Measurements from ENCODE around the gene OSBPL8. TPM values are rescaled to one million over a fixed set of nuclear protein-coding genes. Genes with fewer than 3 reads are reported as not detected.

Gene OSBPL8
- total and polyA plus RNA-seq, 2 donors (not counting 1 experiment from before 2014, with no cell fraction given): 11.1 to 112 TPM

DNA sequence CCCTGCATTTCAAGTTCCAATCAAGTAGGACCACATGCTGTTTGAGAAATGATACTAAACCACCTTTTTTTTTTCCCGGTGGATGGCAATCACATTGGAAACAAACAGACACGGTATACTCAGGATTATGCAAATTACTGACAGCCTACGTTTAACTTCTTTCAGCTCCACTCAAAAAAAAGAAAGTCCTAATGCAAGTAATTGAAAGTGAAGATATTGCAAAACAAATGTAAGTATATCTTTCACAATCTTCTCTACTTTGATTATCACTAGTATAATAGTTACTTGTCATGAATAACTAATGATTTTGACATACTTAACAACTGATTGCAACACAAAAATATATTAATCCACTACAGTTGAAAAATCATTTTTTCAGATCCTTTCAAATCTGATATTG, 2.6 kb upstream of the OSBPL8 start:
- POLR2A ChIA-PET: no interaction called here
- H2AFZ ChIP-seq (ENCODE audit: insufficient read depth, low read depth, low read length, poor library complexity, severe bottlenecking): no peak overlapping the region

DNA sequence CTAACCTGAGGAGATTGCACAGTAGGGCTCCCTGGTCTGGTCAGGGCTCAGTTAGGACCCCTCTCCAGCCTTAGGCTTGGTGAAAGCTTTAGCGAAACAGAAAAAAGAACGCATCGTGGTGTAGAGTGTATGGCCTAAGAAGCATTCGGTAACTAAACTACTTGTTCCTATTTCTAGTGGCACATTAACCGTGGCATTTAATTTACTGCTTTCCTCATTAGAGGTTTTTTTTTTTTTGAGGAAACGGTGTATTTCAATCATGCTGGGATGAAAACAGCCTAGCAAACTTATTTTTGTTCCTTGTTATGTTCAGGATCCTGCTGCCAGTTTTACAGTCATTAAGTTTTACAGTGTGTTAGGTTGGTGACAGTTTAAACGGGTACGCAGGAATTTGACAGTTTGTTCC, 518 bp upstream of the OSBPL8 start:
- H3K9me3 ChIP-seq (ENCODE audit: control extremely low read depth in 1 of 3, control insufficient read depth in 2 of 3, insufficient read depth in 1 of 3, low read length in 2 of 3): no peaks in the 10 kb centered on the region
- ChIA-PET CTCF (interaction anchor here (1.9 to 7.5 kb wide), 2 partner anchors 25 to 212 kb away, joined by 11 to 39 read pairs; partner anchors contain the start of gene BBS10), POLR2A (interaction anchor here (0.9 to 1.7 kb wide), 2 partner anchors 48 to 212 kb away, joined by 3 to 5 read pairs; partner anchors contain the start of gene BBS10)
- H3K4me2 ChIP-seq (replicated peaks; ENCODE audit: low read depth, low read length, poor library complexity, severe bottlenecking): peak overlapping the region; percentile 95
- peaks cover 43% of the 10 kb centered on the region for H3K79me2 ChIP-seq (ENCODE audit: control insufficient read depth, insufficient read depth, low read length)
- no peaks in the 10 kb centered on the region for H3K27me3 ChIP-seq (replicated peaks in 1 of 4; ENCODE audit: control extremely low read depth in 1 of 4, control insufficient read depth in 3 of 4, insufficient read depth in 4 of 4, low read length in 3 of 4)
- peak overlapping the region; percentile 93 to 96 for H3K27ac ChIP-seq (ENCODE audit: low read length in 2 of 2)
- Mint-ChIP-seq H3K4me1 (peaks cover 38% of the 10 kb centered on the region), H3K4me3 (peak overlapping the region; percentile 98), H3K9me3 (ENCODE audit: insufficient read depth) (no peaks in the 10 kb centered on the region), H3K27ac (peak overlapping the region; percentile 98), H3K27me3 (no peaks in the 10 kb centered on the region)
- intact Hi-C loops (cut with micrococcal nuclease): no loop called here
- peak; percentile 25 for ATAC-seq (ENCODE audit: low read depth)
- peak overlapping the region; percentile 98 for H3K9ac ChIP-seq (ENCODE audit: low read length)
- H4K20me1 ChIP-seq (ENCODE audit: control insufficient read depth, insufficient read depth, low read length, poor library complexity, severe bottlenecking): no peaks in the 10 kb centered on the region
- H2AFZ ChIP-seq (ENCODE audit: insufficient read depth, low read depth, low read length, poor library complexity, severe bottlenecking): peak overlapping the region; percentile 99
- H3K4me3 ChIP-seq (ENCODE audit: control extremely low read depth in 1 of 5, extremely low read depth in 1 of 5, insufficient read depth in 1 of 5, low read depth in 2 of 5, low read length in 4 of 5): peak overlapping the region; percentile 76 to 99 (median 93)
- no CpG with 5 or more reads among the region's 8 CpGs for WGBS (ENCODE audit: insufficient coverage)
- peaks cover 29 to 41% of the 10 kb centered on the region in 2 donors for H3K4me1 ChIP-seq (ENCODE audit: control insufficient read depth in 2 of 2, insufficient read depth in 2 of 2, low read length in 2 of 2)
- TF ChIP-seq, protein P1, sequence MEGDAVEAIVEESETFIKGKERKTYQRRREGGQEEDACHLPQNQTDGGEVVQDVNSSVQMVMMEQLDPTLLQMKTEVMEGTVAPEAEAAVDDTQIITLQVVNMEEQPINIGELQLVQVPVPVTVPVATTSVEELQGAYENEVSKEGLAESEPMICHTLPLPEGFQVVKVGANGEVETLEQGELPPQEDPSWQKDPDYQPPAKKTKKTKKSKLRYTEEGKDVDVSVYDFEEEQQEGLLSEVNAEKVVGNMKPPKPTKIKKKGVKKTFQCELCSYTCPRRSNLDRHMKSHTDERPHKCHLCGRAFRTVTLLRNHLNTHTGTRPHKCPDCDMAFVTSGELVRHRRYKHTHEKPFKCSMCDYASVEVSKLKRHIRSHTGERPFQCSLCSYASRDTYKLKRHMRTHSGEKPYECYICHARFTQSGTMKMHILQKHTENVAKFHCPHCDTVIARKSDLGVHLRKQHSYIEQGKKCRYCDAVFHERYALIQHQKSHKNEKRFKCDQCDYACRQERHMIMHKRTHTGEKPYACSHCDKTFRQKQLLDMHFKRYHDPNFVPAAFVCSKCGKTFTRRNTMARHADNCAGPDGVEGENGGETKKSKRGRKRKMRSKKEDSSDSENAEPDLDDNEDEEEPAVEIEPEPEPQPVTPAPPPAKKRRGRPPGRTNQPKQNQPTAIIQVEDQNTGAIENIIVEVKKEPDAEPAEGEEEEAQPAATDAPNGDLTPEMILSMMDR (IDR thresholded peaks at IDR 0.05): no peak
- no peak for TF ChIP-seq EZH2 (IDR thresholded peaks at IDR 0.05; ENCODE audit: borderline replicate concordance, insufficient read depth, low read depth, low read length, poor library complexity, severe bottlenecking)
- H3K36me3 ChIP-seq (replicated peaks in 1 of 2; ENCODE audit: control extremely low read depth in 1 of 2, control insufficient read depth in 1 of 2, extremely low read depth in 1 of 2, insufficient read depth in 2 of 2, low read length in 1 of 2): no peaks in the 10 kb centered on the region
- DNase-seq: no peak

More for the DNA sequence above, 2.6 kb upstream of the OSBPL8 start:
- H3K9me3 ChIP-seq (ENCODE audit: control extremely low read depth in 1 of 3, control insufficient read depth in 2 of 3, insufficient read depth in 1 of 3, low read length in 2 of 3): no peaks in the 10 kb centered on the region
- no peak overlapping the region for H3K27ac Mint-ChIP-seq
- CTCF ChIA-PET: interaction anchor here (7.5 kb wide), 1 partner anchor 23 kb away, joined by 39 read pairs; no protein-coding TSS in a partner anchor
- no peaks in the 10 kb centered on the region for H4K20me1 ChIP-seq (ENCODE audit: control insufficient read depth, insufficient read depth, low read length, poor library complexity, severe bottlenecking)
- intact Hi-C loops (cut with micrococcal nuclease): no loop called here
- TF ChIP-seq, protein P1 (IDR thresholded peaks at IDR 0.05): no peak
- TF ChIP-seq EZH2 (IDR thresholded peaks at IDR 0.05; ENCODE audit: borderline replicate concordance, insufficient read depth, low read depth, low read length, poor library complexity, severe bottlenecking): no peak
- peaks cover 15 to 21% of the 10 kb centered on the region in 2 donors for H3K4me1 ChIP-seq (ENCODE audit: control insufficient read depth in 2 of 2, insufficient read depth in 2 of 2, low read length in 2 of 2)
- ATAC-seq (ENCODE audit: low read depth): no peak
- H3K4me3 Mint-ChIP-seq: no peak overlapping the region
- no peaks in the 10 kb centered on the region for H3K36me3 ChIP-seq (replicated peaks in 1 of 2; ENCODE audit: control extremely low read depth in 1 of 2, control insufficient read depth in 1 of 2, extremely low read depth in 1 of 2, insufficient read depth in 2 of 2, low read length in 1 of 2)
- H3K9ac ChIP-seq (ENCODE audit: low read length): no peak overlapping the region
- peaks cover 22% of the 10 kb centered on the region for H3K79me2 ChIP-seq (ENCODE audit: control insufficient read depth, insufficient read depth, low read length)
- peaks cover 19% of the 10 kb centered on the region for H3K4me1 Mint-ChIP-seq
- no peaks in the 10 kb centered on the region for H3K27me3 Mint-ChIP-seq
- DNase-seq: no peak
- H3K4me2 ChIP-seq (replicated peaks; ENCODE audit: low read depth, low read length, poor library complexity, severe bottlenecking): no peak overlapping the region
- H3K4me3 ChIP-seq (ENCODE audit: control extremely low read depth in 1 of 5, extremely low read depth in 1 of 5, insufficient read depth in 1 of 5, low read depth in 2 of 5, low read length in 4 of 5): no peak overlapping the region
- 20% methylated on average over 1 of the region's 3 CpGs for WGBS (ENCODE audit: insufficient coverage)
- no peak overlapping the region for H3K27ac ChIP-seq (ENCODE audit: low read length in 2 of 2)
- H3K9me3 Mint-ChIP-seq (ENCODE audit: insufficient read depth): no peaks in the 10 kb centered on the region
- H3K27me3 ChIP-seq (replicated peaks in 1 of 4; ENCODE audit: control extremely low read depth in 1 of 4, control insufficient read depth in 3 of 4, insufficient read depth in 4 of 4, low read length in 3 of 4): no peaks in the 10 kb centered on the region

Measured in B cell (primary cell).